GM23248 (cell line): ENCODE measurements around the gene AKNA.

Experiments
- EZH2 ChIP-seq: fragments of 200-600 bp; sonication (generic); IDR thresholded peaks from 2 replicates; pipeline ENCODE4 v1.6.1; 2018; ENCODE audit warnings: antibody characterized with exemption, mild to moderate bottlenecking; ENCODE audit not compliant: insufficient read depth, poor library complexity, severe bottlenecking
- EZH2phosphoT487 ChIP-seq: fragments of 200-600 bp; sonication (generic); IDR thresholded peaks from 2 replicates; pipeline ENCODE4 v1.6.1; 2018; ENCODE audit warnings: antibody characterized with exemption, moderate library complexity, mild to moderate bottlenecking, low read depth; ENCODE audit not compliant: insufficient read depth

- TF ChIP-seq EZH2phosphoT487 (no peak), EZH2 (no peak)
Measured at GRCh38 chr9:114334490-114334889, 53.3 kb downstream of the AKNA start.
